ENCODE measurements around the gene MX1. TPM values are rescaled to one million over a fixed set of nuclear protein-coding genes. Genes with fewer than 3 reads are reported as not detected.
A peak's percentile ranks its signal among the peaks of the same experiment; 100 is the strongest.

MX1 gene
- total RNA-seq, 1 donor from 2014 or later = 2.4 TPM

DNA sequence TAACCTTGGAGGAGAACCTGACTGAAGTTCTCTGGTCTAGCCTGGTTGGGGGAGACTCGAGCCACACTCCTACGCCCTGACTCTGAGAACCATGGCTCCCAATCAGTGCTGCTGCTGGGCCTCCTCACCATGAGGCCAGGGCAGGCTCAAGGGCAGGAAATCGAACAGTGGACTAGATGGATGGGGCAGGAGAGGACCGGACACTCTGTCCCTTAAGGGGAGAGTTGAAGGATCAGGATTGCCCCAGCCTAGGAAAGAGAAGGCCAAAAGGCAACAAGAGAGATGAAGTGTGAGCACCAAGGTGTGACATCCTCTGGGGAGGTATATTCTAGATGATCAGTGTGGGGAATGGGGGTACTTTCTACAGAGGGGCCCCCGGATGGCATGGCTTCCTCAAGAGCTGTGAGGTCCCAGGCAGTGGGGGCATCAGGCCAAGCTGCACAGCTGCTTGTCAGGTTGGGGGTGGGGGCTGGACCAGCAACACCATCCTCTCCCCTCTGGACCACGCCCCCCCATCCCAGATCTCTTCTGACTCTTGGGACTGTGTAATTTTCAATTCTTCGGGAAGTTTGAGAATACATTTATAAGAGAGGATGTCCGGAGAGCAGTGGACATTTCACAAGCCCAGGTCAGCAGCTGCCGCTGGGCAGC lies 34.0 kb downstream of the MX1 start:
- H3K4me3 ChIP-seq (ENCODE audit: low read depth, low read length) = no peak overlapping the region
- FAIRE-seq (no peak), DNase-seq (ENCODE audit: low read depth) (no peak)
- no peaks in the 10 kb centered on the region for H3K36me3 ChIP-seq (ENCODE audit: control insufficient read depth, insufficient read depth, low read length)
- TF ChIP-seq, protein P1, sequence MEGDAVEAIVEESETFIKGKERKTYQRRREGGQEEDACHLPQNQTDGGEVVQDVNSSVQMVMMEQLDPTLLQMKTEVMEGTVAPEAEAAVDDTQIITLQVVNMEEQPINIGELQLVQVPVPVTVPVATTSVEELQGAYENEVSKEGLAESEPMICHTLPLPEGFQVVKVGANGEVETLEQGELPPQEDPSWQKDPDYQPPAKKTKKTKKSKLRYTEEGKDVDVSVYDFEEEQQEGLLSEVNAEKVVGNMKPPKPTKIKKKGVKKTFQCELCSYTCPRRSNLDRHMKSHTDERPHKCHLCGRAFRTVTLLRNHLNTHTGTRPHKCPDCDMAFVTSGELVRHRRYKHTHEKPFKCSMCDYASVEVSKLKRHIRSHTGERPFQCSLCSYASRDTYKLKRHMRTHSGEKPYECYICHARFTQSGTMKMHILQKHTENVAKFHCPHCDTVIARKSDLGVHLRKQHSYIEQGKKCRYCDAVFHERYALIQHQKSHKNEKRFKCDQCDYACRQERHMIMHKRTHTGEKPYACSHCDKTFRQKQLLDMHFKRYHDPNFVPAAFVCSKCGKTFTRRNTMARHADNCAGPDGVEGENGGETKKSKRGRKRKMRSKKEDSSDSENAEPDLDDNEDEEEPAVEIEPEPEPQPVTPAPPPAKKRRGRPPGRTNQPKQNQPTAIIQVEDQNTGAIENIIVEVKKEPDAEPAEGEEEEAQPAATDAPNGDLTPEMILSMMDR (IDR thresholded peaks at IDR 0.05; ENCODE audit: insufficient read depth, low read length, severe bottlenecking) = no peak
- no peaks in the 10 kb centered on the region for H3K27me3 ChIP-seq (ENCODE audit: control insufficient read depth, insufficient read depth, low read length)

DNA sequence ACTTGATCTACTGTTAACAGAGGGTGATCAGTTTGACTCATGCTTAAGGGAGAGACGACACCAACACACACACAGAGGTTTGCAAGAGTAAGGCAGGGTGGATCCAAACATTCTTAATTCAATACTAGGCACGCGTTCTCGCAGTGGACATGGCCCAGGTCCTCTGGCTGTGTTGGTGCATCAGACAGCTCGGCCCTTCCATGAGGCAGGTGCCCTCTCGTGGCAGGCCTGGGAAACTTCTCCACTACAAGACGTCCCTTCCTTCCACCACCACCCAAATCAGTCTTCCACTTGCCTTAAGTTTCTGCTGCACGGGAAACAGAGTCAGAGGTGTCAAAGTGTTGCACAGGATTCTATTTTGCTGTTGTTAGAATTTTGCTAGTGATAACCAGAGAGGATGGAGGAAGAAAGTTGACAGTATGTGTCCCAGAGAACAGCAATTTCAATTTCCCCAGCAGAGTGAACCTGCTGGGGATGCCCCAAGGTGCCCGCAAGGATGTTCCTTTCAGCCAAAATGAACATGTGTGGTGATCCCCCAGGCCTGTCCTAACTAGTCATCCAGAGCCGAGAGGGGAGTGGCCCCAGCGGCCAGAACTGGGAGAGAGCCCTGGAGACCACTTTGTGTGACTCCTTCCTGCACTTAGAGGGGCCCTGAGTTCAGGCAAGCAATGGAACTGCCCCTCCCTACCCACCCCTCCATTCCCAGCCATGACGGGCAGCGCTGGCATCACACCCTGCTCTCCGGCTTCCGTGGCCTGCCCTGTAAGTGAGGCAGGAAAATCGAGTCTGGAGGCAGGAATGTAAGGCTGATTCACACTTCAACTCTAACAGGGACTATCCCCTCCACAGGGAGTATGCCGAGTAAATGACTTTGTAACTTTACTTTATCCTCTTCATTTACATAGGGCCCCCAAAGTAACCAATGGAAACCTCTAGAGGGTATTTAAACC lies 34.8 kb downstream of the MX1 start:
- peak; percentile 65 for DNase-seq (ENCODE audit: low read depth)
- H3K4me3 ChIP-seq (ENCODE audit: low read depth, low read length) = no peak overlapping the region
- H3K36me3 ChIP-seq (ENCODE audit: control insufficient read depth, insufficient read depth, low read length) = no peaks in the 10 kb centered on the region
- FAIRE-seq = peak; percentile 36
- H3K27me3 ChIP-seq (ENCODE audit: control insufficient read depth, insufficient read depth, low read length) = no peaks in the 10 kb centered on the region
- TF ChIP-seq, protein P1 (IDR thresholded peaks at IDR 0.05; ENCODE audit: insufficient read depth, low read length, severe bottlenecking) = peak; percentile 91

GRCh38 chr21:41465176-41465781 lies 39.2 kb downstream of the MX1 start:
- no peak for FAIRE-seq
- Histone ChIP-seq H3K4me3 (ENCODE audit: low read depth, low read length) (no peak overlapping the region), H3K36me3 (ENCODE audit: control insufficient read depth, insufficient read depth, low read length) (no peaks in the 10 kb centered on the region), H3K27me3 (ENCODE audit: control insufficient read depth, insufficient read depth, low read length) (no peaks in the 10 kb centered on the region)
- no peak for DNase-seq (ENCODE audit: low read depth)
- TF ChIP-seq, protein P1 (IDR thresholded peaks at IDR 0.05; ENCODE audit: insufficient read depth, low read length, severe bottlenecking) = no peak

GRCh38 chr21:41466024-41466820 lies 40.2 kb downstream of the MX1 start:
- FAIRE-seq (no peak), DNase-seq (ENCODE audit: low read depth) (peak; percentile 13)
- H3K27me3 ChIP-seq (ENCODE audit: control insufficient read depth, insufficient read depth, low read length) = no peaks in the 10 kb centered on the region
- TF ChIP-seq, protein P1 (IDR thresholded peaks at IDR 0.05; ENCODE audit: insufficient read depth, low read length, severe bottlenecking) = no peak
- no peaks in the 10 kb centered on the region for H3K36me3 ChIP-seq (ENCODE audit: control insufficient read depth, insufficient read depth, low read length)
- H3K4me3 ChIP-seq (ENCODE audit: low read depth, low read length) = no peak overlapping the region

GRCh38 chr21:41470054-41470453 lies 44.0 kb downstream of the MX1 start:
- Histone ChIP-seq H3K36me3 (ENCODE audit: control insufficient read depth, insufficient read depth, low read length) (no peaks in the 10 kb centered on the region), H3K27me3 (ENCODE audit: control insufficient read depth, insufficient read depth, low read length) (no peaks in the 10 kb centered on the region), H3K4me3 (ENCODE audit: low read depth, low read length) (no peak overlapping the region)
- DNase-seq (ENCODE audit: low read depth) (no peak), FAIRE-seq (no peak)
- TF ChIP-seq, protein P1 (IDR thresholded peaks at IDR 0.05; ENCODE audit: insufficient read depth, low read length, severe bottlenecking) = no peak

Data from bronchial epithelial cell (primary cell).